GM10266 (cell line): Measurements from ENCODE around the gene DHX38.
"Not testable (repeated sequence)": the region's sequence is repeated elsewhere in the genome, so short reads cannot be mapped to it uniquely, and the experiment has no call there.

Experiments used
- DNase-seq: peaks from one replicate; pipeline ENCODE4 v3.0.0; 2012; ENCODE audit errors: extremely low spot score
- TF ChIP-seq, protein P1 (sequence below): IDR thresholded peaks from 2 replicates; pipeline ENCODE4 v1.5.1; 2012; ENCODE audit warnings: mild to moderate bottlenecking, low read depth; ENCODE audit not compliant: control insufficient read depth, insufficient read depth; ENCODE audit errors: missing control alignments

The DHX38 gene

DNA sequence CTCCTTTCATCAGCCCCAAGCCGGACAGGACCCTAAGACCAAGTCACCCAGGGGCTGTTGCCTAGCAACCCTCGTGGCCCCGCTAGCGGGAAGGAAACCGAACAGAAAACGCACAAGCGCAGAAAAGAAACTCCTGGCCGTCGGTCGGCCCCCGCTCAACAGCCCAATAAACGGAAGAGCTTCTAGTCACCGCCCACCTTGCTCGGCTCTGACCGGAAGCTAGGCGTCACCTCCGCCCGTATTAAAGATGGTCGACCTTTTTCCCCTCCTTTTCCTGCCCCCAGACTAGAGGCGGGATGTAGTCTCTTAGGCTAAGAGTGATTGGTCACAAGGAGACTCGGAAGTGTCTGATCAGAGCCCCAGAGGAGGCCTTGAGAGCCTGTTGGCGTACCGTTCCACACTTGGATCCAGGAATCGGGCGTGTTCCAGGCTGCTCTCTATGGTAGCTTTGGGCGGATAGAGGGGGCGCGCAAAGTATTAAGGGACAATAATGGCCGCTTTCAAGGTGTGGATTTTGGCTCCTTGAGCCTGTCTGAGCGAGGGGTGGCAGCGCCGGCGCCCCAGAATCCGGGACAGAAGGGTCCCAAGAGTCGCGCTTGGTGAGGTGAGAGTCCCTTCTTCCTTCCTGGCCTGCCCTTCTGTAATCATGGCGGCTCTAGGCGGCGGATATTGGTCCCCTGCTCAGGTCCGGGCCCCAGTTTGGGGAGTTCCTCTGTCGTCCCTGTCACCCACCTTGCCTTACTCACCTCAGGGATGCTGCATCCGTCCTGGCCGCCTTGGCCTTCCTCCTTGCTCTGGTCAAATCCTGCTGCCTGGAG lies at the start of gene DHX38, which contains the start of gene TXNL4B:
Gene DHX38 (plus strand): TSS at position 400 of the 818 bp plus-strand sequence. CDS start 2,311 bp downstream, outside the sequence.
Gene TXNL4B (minus strand): TSS at position 173 of the 818 bp plus-strand sequence. CDS start 2,871 bp downstream, outside the sequence.
- peak; percentile 94 for DNase-seq
- TF ChIP-seq, protein P1, sequence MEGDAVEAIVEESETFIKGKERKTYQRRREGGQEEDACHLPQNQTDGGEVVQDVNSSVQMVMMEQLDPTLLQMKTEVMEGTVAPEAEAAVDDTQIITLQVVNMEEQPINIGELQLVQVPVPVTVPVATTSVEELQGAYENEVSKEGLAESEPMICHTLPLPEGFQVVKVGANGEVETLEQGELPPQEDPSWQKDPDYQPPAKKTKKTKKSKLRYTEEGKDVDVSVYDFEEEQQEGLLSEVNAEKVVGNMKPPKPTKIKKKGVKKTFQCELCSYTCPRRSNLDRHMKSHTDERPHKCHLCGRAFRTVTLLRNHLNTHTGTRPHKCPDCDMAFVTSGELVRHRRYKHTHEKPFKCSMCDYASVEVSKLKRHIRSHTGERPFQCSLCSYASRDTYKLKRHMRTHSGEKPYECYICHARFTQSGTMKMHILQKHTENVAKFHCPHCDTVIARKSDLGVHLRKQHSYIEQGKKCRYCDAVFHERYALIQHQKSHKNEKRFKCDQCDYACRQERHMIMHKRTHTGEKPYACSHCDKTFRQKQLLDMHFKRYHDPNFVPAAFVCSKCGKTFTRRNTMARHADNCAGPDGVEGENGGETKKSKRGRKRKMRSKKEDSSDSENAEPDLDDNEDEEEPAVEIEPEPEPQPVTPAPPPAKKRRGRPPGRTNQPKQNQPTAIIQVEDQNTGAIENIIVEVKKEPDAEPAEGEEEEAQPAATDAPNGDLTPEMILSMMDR = no peak

DNA sequence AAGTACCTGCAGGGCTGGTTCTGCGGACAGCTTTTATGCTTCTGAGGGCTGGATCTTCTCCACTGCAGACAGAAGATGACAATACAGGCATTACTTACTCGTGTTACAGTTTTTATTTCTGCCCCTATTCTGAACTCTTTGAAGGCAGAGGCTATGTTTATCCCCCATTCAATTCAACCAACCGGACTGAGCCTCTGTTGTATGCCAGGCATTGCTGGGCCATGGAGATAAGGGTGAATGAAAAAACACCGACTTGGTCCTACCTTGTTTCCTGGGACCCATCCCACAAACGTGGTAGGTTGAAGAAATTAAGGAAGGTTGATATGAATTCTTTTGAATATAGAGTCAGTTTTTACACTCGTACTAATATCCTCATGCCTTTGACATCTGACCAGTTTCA lies 49.4 kb upstream of the DHX38 start:
- TF ChIP-seq, protein P1 = no peak
- DNase-seq = no peak

DNA sequence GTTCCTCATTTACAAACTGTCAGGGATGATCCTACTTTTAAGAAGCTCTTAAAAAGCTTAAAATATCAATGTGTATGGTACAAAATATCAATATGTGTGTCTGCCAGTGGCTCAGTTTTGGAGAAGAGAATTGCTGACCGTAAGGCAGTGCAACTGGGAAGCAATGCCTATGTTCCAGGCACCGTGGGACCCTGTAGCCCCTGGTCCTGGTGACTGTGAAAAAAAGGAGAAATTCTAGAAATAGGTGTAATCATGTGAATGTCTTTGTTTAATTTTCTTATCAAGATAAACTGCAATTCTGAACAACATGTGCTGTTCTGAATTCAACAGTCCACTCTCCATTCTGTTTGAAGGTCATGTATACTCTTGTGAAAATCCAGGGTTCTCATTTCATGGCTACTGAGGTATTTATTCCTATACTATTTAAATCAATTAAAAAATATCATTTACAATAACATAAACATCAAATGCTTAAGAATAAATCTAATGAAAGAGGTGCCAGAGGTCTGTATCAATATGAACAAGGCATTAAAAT lies 48.8 kb upstream of the DHX38 start:
- DNase-seq = no peak
- TF ChIP-seq, protein P1 = no peak

DNA sequence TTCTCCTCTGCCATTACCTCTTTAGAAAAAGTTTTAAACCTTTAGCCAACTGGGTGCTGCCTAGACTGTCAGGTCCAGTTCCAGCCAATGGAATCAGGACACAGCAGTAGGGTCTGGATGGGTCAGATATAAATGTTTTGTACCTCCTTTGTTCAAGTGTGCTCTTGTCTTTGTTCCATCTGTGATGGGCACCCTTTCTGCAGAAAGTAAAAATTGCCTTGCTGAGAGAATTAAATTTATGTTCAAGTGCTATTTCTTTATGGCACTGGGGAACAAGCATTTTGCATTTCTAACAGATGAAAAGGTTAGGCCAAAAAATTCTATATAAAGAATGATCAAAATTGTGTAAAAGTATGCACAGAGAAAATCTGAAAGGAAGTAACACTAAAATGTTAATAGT lies 44.5 kb upstream of the DHX38 start:
- DNase-seq = no peak
- TF ChIP-seq, protein P1 = no peak

DNA sequence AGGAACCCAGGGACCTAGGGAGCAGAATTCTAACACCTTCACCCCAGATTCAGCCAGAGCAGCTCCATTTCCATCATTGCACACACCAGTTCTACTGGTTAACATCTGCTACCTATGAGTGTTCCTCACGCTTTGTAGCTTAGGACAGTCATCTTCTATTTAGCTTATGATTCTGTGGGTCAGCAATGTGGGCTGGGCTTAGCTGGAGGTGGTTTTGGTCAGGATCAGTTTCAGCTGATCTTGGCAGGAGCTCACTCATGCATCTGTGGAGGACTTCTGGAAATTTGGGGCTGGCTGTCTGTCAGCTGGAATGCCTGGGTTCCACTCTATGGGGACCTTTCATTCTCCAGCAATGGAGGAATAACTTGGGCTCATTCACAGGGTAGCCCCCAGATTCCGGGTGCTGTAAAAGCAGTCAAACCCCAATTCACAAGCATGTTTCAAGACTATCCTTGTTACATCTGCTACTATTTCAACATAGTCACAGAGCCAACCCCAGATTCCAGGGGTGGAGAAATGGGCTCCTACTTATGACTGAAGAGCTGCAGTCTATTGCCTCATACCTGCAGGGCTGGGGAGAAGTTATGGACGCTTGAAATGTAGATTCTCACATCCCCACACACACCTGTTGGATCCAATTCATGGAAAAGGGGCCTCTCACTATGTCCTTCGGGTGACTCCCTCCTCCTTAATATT lies 42.7 kb upstream of the DHX38 start:
- DNase-seq = no peak
- TF ChIP-seq, protein P1 = no peak

DNA sequence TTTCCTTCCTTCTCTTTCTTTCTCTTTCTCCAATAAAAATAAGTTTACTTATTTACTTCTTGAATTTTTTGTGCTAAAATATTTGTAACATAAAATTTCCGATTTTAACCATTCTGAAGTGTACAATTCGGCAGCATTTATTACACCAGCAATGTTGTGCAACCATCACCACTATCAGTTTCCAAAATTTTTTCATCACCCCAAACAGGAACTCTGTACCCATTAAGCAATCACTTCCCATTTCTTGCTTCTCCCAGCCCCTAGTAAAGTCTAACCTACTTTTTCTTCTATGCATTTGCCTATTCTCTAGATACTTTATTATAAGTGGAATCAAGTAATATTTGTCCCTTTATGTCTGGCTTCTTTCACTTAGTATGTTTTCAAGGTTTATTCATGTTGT lies 41.8 kb upstream of the DHX38 start:
- TF ChIP-seq, protein P1 = no peak
- no peak for DNase-seq

DNA sequence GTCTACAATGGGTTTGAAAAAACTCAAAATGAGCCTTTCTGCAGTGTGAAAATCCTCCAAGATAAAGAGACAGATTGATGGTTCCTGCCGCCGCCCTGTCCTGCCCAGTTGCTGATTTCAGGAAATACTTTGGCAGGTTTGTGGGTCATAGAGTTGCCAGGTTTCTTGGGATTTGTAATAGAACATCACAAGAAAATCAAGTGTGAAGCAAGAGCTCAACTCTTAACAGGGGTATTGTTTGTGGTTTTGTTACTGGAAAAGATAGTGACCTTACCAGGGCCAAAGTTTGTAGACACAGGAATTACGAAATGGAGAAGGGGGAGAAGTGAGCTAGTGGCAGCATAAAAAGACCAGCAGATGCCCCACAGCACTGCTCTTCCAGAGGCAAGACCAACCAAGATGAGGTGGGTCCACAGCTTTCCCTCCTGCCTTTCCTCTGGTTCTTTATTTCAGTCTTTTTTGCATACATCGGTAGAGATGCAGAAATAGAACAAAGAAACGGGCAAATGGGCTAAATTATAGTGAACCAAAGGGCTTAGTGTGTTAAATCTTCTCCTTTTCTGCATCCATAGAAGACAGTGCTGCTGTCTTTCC lies 39.3 kb upstream of the DHX38 start, which contains the start of gene HP:
Gene HP (plus strand): TSS at position 252 of the 594 bp plus-strand sequence. CDS start 148 bp downstream, at position 400.
- not testable (repeated sequence) for DNase-seq
